CD4-positive, alpha-beta T cell (primary cell): ENCODE results near the gene EHD2. TPM values are rescaled to one million over a fixed set of nuclear protein-coding genes. Genes with fewer than 3 reads are reported as not detected.
"Not testable (repeated sequence)": the region's sequence is repeated elsewhere in the genome, so short reads cannot be mapped to it uniquely, and the experiment has no call there.

Experiments used
- ATAC-seq: fragments of 200-7000 bp; cut with Tn5 transposase; one replicate; pipeline ENCODE4 v1.10.0; 2022; ENCODE audit warnings: mild to moderate bottlenecking; ENCODE audit not compliant: poor library complexity
- CTCF ChIA-PET: fragments of 350-600 bp; sonication (Branson Sonifier 250); formaldehyde crosslinking; loops from one replicate; lab custom pipeline; 2021; ENCODE audit warnings: antibody characterized with exemption, inconsistent platforms; lab: Charles Lee
- POLR2A ChIA-PET: fragments of 350-600 bp; sonication (Branson Sonifier 250); formaldehyde crosslinking; loops from one replicate; lab custom pipeline; 2021; ENCODE audit warnings: antibody characterized with exemption, inconsistent platforms; lab: Charles Lee
- DNase-seq, 14 experiments: peaks; one replicate each; pipeline ENCODE4 v3.0.0-alpha.2; 2013 to 2020; ENCODE audit warnings: mixed read lengths in 2 of 14
- H3K27ac ChIP-seq, 2 donors: one replicate each; pipeline versions ENCODE4 v1.5.1 to v1.7.0; 2013; ENCODE audit warnings: low read length in 2 of 2, low read depth in 1 of 2, mild to moderate bottlenecking in 1 of 2
- H3K27me3 ChIP-seq, 2 experiments: 1 replicate in 1 of 2; 2 replicates in 1 of 2; pipeline versions ENCODE4 v1.6.1 to v1.7.0; 2013; ENCODE audit warnings: low read length in 2 of 2, control low read depth in 1 of 2, mild to moderate bottlenecking in 1 of 2, moderate library complexity in 1 of 2; ENCODE audit not compliant: insufficient read depth in 2 of 2, control insufficient read depth in 1 of 2
- H3K36me3 ChIP-seq: one replicate; pipeline ENCODE4 v1.6.1; 2013; ENCODE audit warnings: low read length, control low read depth; ENCODE audit not compliant: insufficient read depth
- H3K4me1 ChIP-seq: one replicate; pipeline ENCODE4 v1.6.1; 2013; ENCODE audit warnings: low read length, control low read depth; ENCODE audit not compliant: insufficient read depth
- H3K4me3 ChIP-seq: one replicate; pipeline ENCODE4 v1.5.1; 2013; ENCODE audit warnings: mild to moderate bottlenecking, low read length, moderate library complexity
- H3K9me3 ChIP-seq, 2 experiments: 1 replicate in 1 of 2; 2 replicates in 1 of 2; pipeline versions ENCODE4 v1.6.1 to v1.7.0; 2013; ENCODE audit warnings: low read length in 2 of 2, mild to moderate bottlenecking in 2 of 2, control low read depth in 1 of 2, moderate library complexity in 1 of 2; ENCODE audit not compliant: control insufficient read depth in 1 of 2, insufficient read depth in 1 of 2
- H3K27ac Mint-ChIP-seq: one replicate; pipeline ENCODE4 v1.8.0; 2020; ENCODE audit warnings: mixed read lengths
- H3K27me3 Mint-ChIP-seq: one replicate; pipeline ENCODE4 v1.8.0; 2021; ENCODE audit warnings: mixed read lengths
- H3K36me3 Mint-ChIP-seq: one replicate; pipeline ENCODE4 v1.8.0; 2021; ENCODE audit warnings: low read depth, mixed read lengths
- H3K4me1 Mint-ChIP-seq: one replicate; pipeline ENCODE4 v1.8.0; 2021; ENCODE audit warnings: low read depth, mixed read lengths
- H3K4me3 Mint-ChIP-seq: one replicate; pipeline ENCODE4 v1.8.0; 2020; ENCODE audit warnings: mild to moderate bottlenecking, mixed read lengths
- H3K9me3 Mint-ChIP-seq: one replicate; pipeline ENCODE4 v1.8.0; 2020; ENCODE audit warnings: mixed read lengths
- intact Hi-C, 2 experiments: fragments of 100-400 bp; cut with DNase I in 1 of 2; cut with micrococcal nuclease in 1 of 2; formaldehyde crosslinking; loops; one replicate each; pipeline versions ENCODE4 v1.15.1 to v1.9.0; 2023 to 2025; cut with DNase I, micrococcal nuclease
- total RNA-seq, 174 experiments: library from RNA in 2 of 174; stranded (reverse) in 2 of 174; gene quantifications; one replicate each; pipeline ENCODE4 v1.2.3 and lab custom pipeline; 2021 to 2026
- TF ChIP-seq, protein P1 (sequence below): fragments of 200-600 bp; IDR thresholded peaks from one replicate; pipeline ENCODE4 v1.8.0; 2022; ENCODE audit warnings: antibody characterized with exemption, mild to moderate bottlenecking

Gene EHD2
- total RNA-seq, 2 experiments from 2014 or later, result 0.16 TPM; not detected in 1

DNA sequence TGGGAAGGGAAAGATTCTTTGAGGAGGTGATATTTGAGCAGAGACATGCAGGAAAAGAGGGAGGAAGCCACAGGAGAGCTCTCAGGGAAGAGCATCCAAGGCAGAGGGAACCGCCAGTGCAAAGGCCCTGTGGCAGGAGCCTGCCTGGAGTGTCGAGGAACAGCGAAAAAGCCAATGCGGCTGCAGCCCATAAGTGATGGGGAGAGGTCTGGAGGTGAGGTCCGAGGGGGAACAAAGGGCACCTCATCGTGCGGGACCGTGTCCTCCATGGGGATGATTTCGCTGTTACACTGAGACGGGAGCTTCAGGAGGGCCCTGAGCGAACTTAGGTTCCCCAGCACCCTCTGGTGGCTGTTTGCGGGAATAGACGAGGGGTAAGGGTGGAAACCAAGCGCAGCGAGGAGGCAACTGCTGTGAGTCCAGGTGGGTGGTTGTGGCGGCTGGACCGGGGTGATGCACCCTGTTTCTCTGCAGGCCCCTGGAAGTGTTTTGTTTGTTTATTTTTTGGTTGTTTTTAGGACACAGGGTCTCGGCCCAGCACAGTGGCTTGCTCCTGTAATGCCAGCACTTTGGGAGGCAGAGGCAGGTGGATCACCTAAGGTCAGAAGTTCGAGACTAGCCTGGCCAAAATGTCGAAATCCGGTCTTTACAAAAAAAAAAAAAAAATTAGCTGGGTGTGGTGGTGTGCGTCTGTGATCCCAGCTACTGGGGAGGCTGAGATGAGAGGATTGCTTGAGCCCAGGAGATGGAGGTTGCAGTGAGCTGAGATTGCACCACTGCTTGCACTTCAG is 5.9 kb upstream of the EHD2 start:
- peak; percentile 93 for ATAC-seq
- Mint-ChIP-seq H3K4me1 (peaks cover 4% of the 10 kb centered on the region), H3K4me3 (no peak overlapping the region), H3K27ac (no peak overlapping the region), H3K9me3 (no peaks in the 10 kb centered on the region), H3K36me3 (peaks cover 15% of the 10 kb centered on the region), H3K27me3 (peaks cover 16% of the 10 kb centered on the region)
- Histone ChIP-seq H3K9me3 (peaks cover 0 to 4% of the 10 kb centered on the region in 2 experiments), H3K27ac (no peak overlapping the region), H3K27me3 (peaks cover 9 to 12% of the 10 kb centered on the region in 2 experiments), H3K36me3 (peaks cover 2% of the 10 kb centered on the region), H3K4me3 (no peak overlapping the region), H3K4me1 (peaks cover 4% of the 10 kb centered on the region)
- CTCF ChIA-PET, result interaction anchor here (0.7 to 2.8 kb wide), 6 partner anchors 8 to 274 kb away, joined by 3 to 20 read pairs (median 5); partner anchors contain the start of gene KPTN
- intact Hi-C loops, result loop anchor here (1.0 to 5.0 kb wide), 3 partner anchors 271 to 411 kb away; no protein-coding TSS in a partner anchor
- DNase-seq, result peak; percentile 57 to 85 (median 67)
- TF ChIP-seq, protein P1, sequence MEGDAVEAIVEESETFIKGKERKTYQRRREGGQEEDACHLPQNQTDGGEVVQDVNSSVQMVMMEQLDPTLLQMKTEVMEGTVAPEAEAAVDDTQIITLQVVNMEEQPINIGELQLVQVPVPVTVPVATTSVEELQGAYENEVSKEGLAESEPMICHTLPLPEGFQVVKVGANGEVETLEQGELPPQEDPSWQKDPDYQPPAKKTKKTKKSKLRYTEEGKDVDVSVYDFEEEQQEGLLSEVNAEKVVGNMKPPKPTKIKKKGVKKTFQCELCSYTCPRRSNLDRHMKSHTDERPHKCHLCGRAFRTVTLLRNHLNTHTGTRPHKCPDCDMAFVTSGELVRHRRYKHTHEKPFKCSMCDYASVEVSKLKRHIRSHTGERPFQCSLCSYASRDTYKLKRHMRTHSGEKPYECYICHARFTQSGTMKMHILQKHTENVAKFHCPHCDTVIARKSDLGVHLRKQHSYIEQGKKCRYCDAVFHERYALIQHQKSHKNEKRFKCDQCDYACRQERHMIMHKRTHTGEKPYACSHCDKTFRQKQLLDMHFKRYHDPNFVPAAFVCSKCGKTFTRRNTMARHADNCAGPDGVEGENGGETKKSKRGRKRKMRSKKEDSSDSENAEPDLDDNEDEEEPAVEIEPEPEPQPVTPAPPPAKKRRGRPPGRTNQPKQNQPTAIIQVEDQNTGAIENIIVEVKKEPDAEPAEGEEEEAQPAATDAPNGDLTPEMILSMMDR, result peak; percentile 82
- POLR2A ChIA-PET, result interaction anchor here (0.9 to 2.3 kb wide), 4 partner anchors 107 to 358 kb away, joined by 3 to 16 read pairs (median 4); partner anchors contain the start of gene DHX34

DNA sequence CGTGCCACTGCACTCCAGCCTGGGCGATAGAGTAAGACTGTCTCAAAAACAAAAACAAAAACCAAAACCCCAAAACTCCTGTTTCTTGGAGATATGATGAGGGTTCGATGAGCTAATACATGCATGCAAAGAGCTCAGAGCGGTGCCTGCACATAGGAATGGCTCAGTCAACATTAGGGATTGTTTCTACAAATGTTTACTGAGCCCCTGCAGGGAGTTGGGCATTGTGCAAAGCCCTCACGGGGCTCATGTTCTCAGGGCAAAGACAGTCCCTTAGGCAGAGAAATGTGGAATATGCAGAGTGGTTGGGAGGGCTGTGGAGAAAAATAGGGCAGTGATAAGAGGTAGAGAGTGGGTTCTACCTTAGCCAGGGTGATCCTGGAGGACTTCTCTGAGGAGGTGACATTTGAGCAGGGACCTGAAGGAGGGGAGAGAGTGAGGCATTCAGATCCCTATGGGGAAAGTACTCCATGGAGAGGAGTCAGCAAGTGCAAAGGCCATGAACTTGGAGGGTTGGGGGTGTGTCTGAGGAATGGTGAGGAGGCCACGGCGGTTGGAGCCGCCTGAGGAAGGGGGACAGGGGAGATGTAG is 1.5 kb upstream of the EHD2 start:
- TF ChIP-seq, protein P1, result no peak
- Mint-ChIP-seq H3K27ac (no peak overlapping the region), H3K4me1 (peaks cover 4% of the 10 kb centered on the region), H3K36me3 (no peaks in the 10 kb centered on the region), H3K9me3 (no peaks in the 10 kb centered on the region), H3K4me3 (no peak overlapping the region), H3K27me3 (peaks cover 47% of the 10 kb centered on the region)
- H3K27ac ChIP-seq, result no peak overlapping the region
- H3K4me1 ChIP-seq, result peaks cover 9% of the 10 kb centered on the region
- ATAC-seq, result no peak
- no peaks in the 10 kb centered on the region for H3K36me3 ChIP-seq
- H3K9me3 ChIP-seq, result peaks cover 11 to 18% of the 10 kb centered on the region in 2 experiments
- H3K4me3 ChIP-seq, result no peak overlapping the region
- no peak for DNase-seq
- peaks cover 27 to 29% of the 10 kb centered on the region in 2 experiments for H3K27me3 ChIP-seq
- ChIA-PET POLR2A (no interaction called here), CTCF (interaction anchor here (3.6 kb wide), 1 partner anchor 275 kb away, joined by 10 read pairs; no protein-coding TSS in a partner anchor)
- intact Hi-C loops, result loop anchor here in 1 of 2 experiments (2.0 kb wide), 1 partner anchor 77 kb away; no protein-coding TSS in a partner anchor

DNA sequence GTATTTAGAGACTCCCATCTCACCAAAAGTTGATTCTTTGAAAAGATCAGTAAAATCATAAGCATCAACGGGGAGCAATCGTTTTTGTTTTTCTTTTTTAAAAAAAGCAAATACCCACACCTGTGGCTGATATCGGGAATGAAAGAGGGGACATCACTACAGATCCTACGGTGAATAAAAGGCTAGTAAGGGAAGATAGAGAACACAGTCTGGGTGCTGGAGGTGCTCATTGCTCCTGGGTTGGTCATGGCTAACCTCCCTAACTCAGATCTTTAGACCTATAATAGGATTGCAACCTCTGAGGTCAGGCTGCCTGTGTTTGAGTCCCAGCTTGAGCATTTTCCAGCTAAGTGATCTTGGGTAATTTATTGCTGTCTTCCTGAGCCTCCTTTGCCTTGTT is 1.1 kb downstream of the EHD2 start:
- Histone ChIP-seq H3K27me3 (peaks cover 22 to 24% of the 10 kb centered on the region in 2 experiments), H3K27ac (no peak overlapping the region), H3K4me3 (no peak overlapping the region), H3K9me3 (peaks cover 11 to 15% of the 10 kb centered on the region in 2 experiments), H3K4me1 (peaks cover 5% of the 10 kb centered on the region), H3K36me3 (no peaks in the 10 kb centered on the region)
- Mint-ChIP-seq H3K27ac (no peak overlapping the region), H3K36me3 (no peaks in the 10 kb centered on the region), H3K9me3 (no peaks in the 10 kb centered on the region), H3K27me3 (peaks cover 49% of the 10 kb centered on the region), H3K4me1 (peaks cover 4% of the 10 kb centered on the region), H3K4me3 (no peak overlapping the region)
- no peak for DNase-seq
- ATAC-seq, result no peak
- TF ChIP-seq, protein P1, result no peak
- ChIA-PET POLR2A (no interaction called here), CTCF (interaction anchor here (1.0 to 3.6 kb wide), 3 partner anchors 29 to 278 kb away, joined by 4 to 10 read pairs (median 8); no protein-coding TSS in a partner anchor)
- intact Hi-C loops, result no loop called here

DNA sequence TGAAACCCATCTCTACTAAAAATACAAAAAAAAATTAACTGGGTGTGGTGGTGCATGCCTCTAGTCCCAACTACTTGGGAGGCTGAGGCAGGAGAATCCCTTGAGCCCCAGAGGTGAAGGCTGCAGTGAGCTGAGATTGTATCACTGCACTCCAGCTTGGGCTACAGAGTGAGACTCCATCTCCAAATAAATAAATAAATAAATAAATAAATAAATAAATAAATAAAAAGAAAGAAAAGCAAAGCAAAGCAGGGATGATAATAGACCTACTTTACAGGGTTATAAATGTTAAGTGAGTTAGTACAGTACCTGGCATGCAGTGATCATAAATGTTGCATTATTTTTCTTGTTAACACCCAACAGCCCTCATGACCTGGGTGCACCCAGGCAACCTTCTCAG is 1.6 kb downstream of the EHD2 start:
- H3K4me1 Mint-ChIP-seq, H3K27ac Mint-ChIP-seq, DNase-seq, H3K9me3 Mint-ChIP-seq, POLR2A ChIA-PET, H3K27ac ChIP-seq, H3K4me3 ChIP-seq, H3K4me1 ChIP-seq, intact Hi-C loops, H3K36me3 Mint-ChIP-seq, H3K36me3 ChIP-seq, ATAC-seq, H3K4me3 Mint-ChIP-seq: not testable (repeated sequence)
- Histone ChIP-seq H3K27me3 (peaks cover 22 to 24% of the 10 kb centered on the region in 2 experiments), H3K9me3 (peaks cover 11 to 15% of the 10 kb centered on the region in 2 experiments)
- H3K27me3 Mint-ChIP-seq, result peaks cover 52% of the 10 kb centered on the region
- CTCF ChIA-PET, result interaction anchor here (1.0 kb wide), 1 partner anchor 75 kb away, joined by 4 read pairs; no protein-coding TSS in a partner anchor
